Stomach (tissue), 4 donors: ENCODE measurements around the gene EEFSEC.

Experiments
- POLR2AphosphoS5 ChIP-seq, 3 donors: sonication (generic); formaldehyde crosslinking; IDR thresholded peaks; one replicate each; pipeline ENCODE4 v1.6.1; 2016; ENCODE audit warnings: antibody characterized with exemption in 3 of 3
- TF ChIP-seq, protein P1 (sequence below), 7 experiments: fragments of 450-650 bp in 4 of 7; fragments of 200-600 bp in 3 of 7; sonication (generic) in 3 of 7; IDR thresholded peaks; one replicate each; pipeline ENCODE4 v1.5.1; 2016 to 2019; ENCODE audit warnings: antibody characterized with exemption in 7 of 7, control low read depth in 2 of 7, mild to moderate bottlenecking in 1 of 7

DNA sequence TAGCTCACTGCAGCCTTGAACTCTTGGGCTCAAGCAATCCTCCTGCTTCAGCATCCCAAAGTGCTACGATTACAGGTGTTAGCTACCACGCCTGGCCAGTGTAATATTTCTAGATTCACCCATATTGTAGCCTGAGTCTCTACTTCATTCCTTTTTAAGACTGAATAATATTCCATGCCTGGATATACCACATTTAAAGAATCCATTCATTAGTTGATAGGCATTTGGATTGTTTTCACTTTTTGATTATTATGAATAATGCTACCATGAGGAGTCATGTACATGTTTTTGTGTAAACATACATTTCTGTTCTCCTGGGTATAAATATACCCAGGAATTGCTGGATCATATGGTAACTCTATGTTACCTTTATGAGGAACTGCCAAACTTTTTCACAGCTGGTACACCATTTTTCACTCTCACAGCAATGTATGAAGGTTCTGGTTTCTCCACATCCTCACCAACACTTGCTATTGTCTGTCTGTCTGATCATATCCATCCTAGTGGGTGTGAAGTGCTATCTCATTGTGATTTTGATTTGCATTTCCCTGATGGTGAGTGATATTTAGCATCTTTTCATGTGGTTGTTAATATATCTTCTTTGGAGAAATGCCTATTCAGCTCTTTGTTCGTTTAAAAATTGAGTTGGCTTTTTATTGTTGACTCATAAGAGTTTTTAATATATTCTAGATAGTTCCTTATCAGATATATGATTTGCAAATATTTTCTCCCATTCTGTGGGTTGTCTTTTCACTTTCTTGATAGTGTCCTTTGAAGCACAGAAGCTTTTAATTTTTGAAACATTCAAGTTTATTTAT is 32.6 kb downstream of the EEFSEC start:
- TF ChIP-seq, protein P1, sequence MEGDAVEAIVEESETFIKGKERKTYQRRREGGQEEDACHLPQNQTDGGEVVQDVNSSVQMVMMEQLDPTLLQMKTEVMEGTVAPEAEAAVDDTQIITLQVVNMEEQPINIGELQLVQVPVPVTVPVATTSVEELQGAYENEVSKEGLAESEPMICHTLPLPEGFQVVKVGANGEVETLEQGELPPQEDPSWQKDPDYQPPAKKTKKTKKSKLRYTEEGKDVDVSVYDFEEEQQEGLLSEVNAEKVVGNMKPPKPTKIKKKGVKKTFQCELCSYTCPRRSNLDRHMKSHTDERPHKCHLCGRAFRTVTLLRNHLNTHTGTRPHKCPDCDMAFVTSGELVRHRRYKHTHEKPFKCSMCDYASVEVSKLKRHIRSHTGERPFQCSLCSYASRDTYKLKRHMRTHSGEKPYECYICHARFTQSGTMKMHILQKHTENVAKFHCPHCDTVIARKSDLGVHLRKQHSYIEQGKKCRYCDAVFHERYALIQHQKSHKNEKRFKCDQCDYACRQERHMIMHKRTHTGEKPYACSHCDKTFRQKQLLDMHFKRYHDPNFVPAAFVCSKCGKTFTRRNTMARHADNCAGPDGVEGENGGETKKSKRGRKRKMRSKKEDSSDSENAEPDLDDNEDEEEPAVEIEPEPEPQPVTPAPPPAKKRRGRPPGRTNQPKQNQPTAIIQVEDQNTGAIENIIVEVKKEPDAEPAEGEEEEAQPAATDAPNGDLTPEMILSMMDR (IDR thresholded peaks at IDR 0.05) = no peak
- TF ChIP-seq POLR2AphosphoS5 (IDR thresholded peaks at IDR 0.05) = no peak
